ENCODE data around the gene PSMC3. TPM values are rescaled to one million over a fixed set of nuclear protein-coding genes. Genes with fewer than 3 reads are reported as not detected.

PSMC3 gene
- total and polyA plus RNA-seq, 2 of the 13 experiments (the other 11 are each of a cell fraction or from before 2014, with no cell fraction given), result 75.8 to 214 TPM

- TF ChIP-seq ATF2 (CRISPR knock-in tag; IDR thresholded peaks at IDR 0.05), result no peak; the same call in 1 of the 2 replicates
- no peak; the same call in 1 of the 2 replicates for TF ChIP-seq ZBTB7B (CRISPR knock-in tag; IDR thresholded peaks at IDR 0.05)
- no peak for TF ChIP-seq ZMYM2 (CRISPR knock-in tag; IDR thresholded peaks at IDR 0.05)
- 0 out of 2 replicates have a peak, but pooled peaks have one; percentile 31 for TF ChIP-seq WIZ (CRISPR knock-in tag; IDR thresholded peaks at IDR 0.05)
- TF ChIP-seq ZNF335 (CRISPR knock-in tag; IDR thresholded peaks at IDR 0.05), result no peak; the same call in 1 of the 2 replicates
- no peak; the same call in 1 of the 2 replicates for TF ChIP-seq FOXA3 (CRISPR knock-in tag; IDR thresholded peaks at IDR 0.05)
- peak; percentile 53 for TF ChIP-seq AGO2 (optimal IDR thresholded peaks at IDR 0.05; ENCODE audit: low read depth, low read length)
- TF ChIP-seq FOXO4 (CRISPR knock-in tag; conservative IDR thresholded peaks at IDR 0.05), result 0 out of 2 replicates have a peak, but pooled peaks have one; percentile 83
- no peak; the same call in 1 of the 2 replicates for TF ChIP-seq NFKB2 (CRISPR knock-in tag; IDR thresholded peaks at IDR 0.05; ENCODE audit: borderline replicate concordance)
- peak; percentile 16; the same call in 1 of the 2 replicates for TF ChIP-seq ERF (CRISPR knock-in tag; IDR thresholded peaks at IDR 0.05)
- TF ChIP-seq REPIN1 (CRISPR knock-in tag; IDR thresholded peaks at IDR 0.05; ENCODE audit: borderline replicate concordance, low read depth), result 0 out of 2 replicates have a peak, but pooled peaks have one; percentile 16
- TF ChIP-seq PHF8 (CRISPR knock-in tag; IDR thresholded peaks at IDR 0.05), result peak; percentile 73
- TF ChIP-seq U2AF2 (IDR thresholded peaks at IDR 0.05; ENCODE audit: low read depth, low read length), result no peak
- no peak for TF ChIP-seq ZNF12 (CRISPR knock-in tag; IDR thresholded peaks at IDR 0.05)
- TF ChIP-seq ZNF737 (CRISPR knock-in tag; IDR thresholded peaks at IDR 0.05; ENCODE audit: borderline replicate concordance), result no peak
- TF ChIP-seq KMT2B (CRISPR knock-in tag; IDR thresholded peaks at IDR 0.05), result 0 out of 2 replicates have a peak, but pooled peaks have one; percentile 43
- TF ChIP-seq CREBL2 (CRISPR knock-in tag; IDR thresholded peaks at IDR 0.05; ENCODE audit: borderline replicate concordance), result no peak
- TF ChIP-seq MIER3 (CRISPR knock-in tag; IDR thresholded peaks at IDR 0.05; ENCODE audit: borderline replicate concordance), result no peak
- no peak for TF ChIP-seq ZBTB2 (CRISPR knock-in tag; IDR thresholded peaks at IDR 0.05; ENCODE audit: low read depth)
- TF ChIP-seq KLF11 (CRISPR knock-in tag; IDR thresholded peaks at IDR 0.05), result no peak
- no peak for TF ChIP-seq ZBTB8A (CRISPR knock-in tag; IDR thresholded peaks at IDR 0.05; ENCODE audit: borderline replicate concordance, low read depth)
Observed at GRCh38 chr11:47437746-47438418, 11.6 kb upstream of the PSMC3 start (continued).
